Myocyte (in vitro differentiated cells): Measurements from ENCODE around the gene SUMO3. TPM values are rescaled to one million over a fixed set of nuclear protein-coding genes. Genes with fewer than 3 reads are reported as not detected.
A peak's percentile ranks its signal among the peaks of the same experiment; 100 is the strongest.

Source experiments
- DNase-seq: peaks from one replicate; pipeline ENCODE4 v3.0.0-alpha.2; 2012; ENCODE audit warnings: low read depth
- total RNA-seq: library from RNA; depleted of rRNA; stranded (reverse); fragments of >200 nt; gene quantifications from 2 replicates; pipeline ENCODE4 v1.2.3, GENCODE V29; 2014

Gene SUMO3
- total RNA-seq, 1 donor from 2014 or later = 79.5 TPM

GRCh38 chr21:44780767-44781459 is 36.9 kb downstream of the SUMO3 start:
- no peak for DNase-seq

GRCh38 chr21:44780137-44780502 is 37.7 kb downstream of the SUMO3 start:
- DNase-seq = no peak

GRCh38 chr21:44779417-44780136 is 38.3 kb downstream of the SUMO3 start:
- DNase-seq = no peak

GRCh38 chr21:44778983-44779382 is 38.9 kb downstream of the SUMO3 start:
- no peak for DNase-seq

GRCh38 chr21:44778499-44778911 is 39.4 kb downstream of the SUMO3 start:
- DNase-seq = no peak

GRCh38 chr21:44778094-44778493 is 39.8 kb downstream of the SUMO3 start:
- no peak for DNase-seq

GRCh38 chr21:44774972-44775371 is 42.9 kb downstream of the SUMO3 start:
- DNase-seq = no peak

- DNase-seq = no peak
Observed at GRCh38 chr21:44773291-44773932, 44.5 kb downstream of the SUMO3 start.

- DNase-seq = no peak
Observed at GRCh38 chr21:44771896-44772525, 45.9 kb downstream of the SUMO3 start.

- DNase-seq = no peak
Observed at GRCh38 chr21:44767834-44768831, 49.7 kb downstream of the SUMO3 start.

GRCh38 chr21:44766818-44767354 is 51.0 kb downstream of the SUMO3 start:
- DNase-seq = no peak

GRCh38 chr21:44766014-44766817 is 51.6 kb downstream of the SUMO3 start:
- no peak for DNase-seq

- DNase-seq = peak; percentile 42
Observed at GRCh38 chr21:44765231-44766013, 52.4 kb downstream of the SUMO3 start.

- no peak for DNase-seq
Observed at GRCh38 chr21:44764319-44765230, 53.3 kb downstream of the SUMO3 start.

- DNase-seq = no peak
Observed at GRCh38 chr21:44763451-44764318, 54.2 kb downstream of the SUMO3 start.

GRCh38 chr21:44763050-44763378 is 54.8 kb downstream of the SUMO3 start:
- DNase-seq = no peak
